Measurements from ENCODE around the gene ZNF536.

The ZNF536 gene

DNA sequence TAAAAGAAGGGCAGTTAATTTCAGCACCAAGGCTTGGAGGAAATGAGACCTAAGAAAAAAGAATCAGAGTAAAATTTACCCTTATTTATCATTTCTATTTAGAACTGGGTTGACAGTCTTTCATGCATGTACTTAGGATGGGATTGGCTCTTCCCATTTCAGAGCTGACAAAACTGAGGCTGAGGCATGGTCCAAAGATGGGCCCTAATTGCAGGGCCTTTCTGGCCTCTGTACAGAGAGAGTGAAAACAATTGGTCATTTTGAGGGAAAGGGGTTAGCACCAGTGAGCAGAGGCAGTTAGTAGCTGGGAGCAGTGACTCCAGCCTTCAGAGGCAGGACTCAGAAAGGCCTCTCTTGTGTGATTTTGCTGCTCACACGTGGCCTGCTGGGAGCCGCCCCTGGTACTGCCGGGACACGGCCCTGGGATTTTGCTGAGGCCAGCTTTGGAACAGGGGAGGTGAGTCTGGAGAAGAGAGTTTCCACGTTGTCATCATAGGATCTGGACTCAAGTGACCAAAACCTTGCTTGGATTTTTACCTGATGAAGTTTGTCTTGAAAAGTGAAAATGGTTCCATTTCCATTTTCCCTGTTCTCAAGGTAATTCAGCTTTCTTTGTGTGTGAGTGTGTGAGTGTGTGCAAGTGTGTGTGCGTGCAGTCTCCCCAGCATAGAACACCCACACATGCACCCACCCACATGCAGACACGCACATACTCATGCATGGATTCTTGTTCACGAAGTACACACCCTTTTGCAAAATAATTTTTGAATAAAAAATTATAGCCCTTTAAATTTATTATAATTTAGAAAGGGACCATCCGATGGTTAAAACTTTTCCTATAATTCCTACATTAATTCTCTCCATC lies at the start of gene ZNF536:
Gene ZNF536 (plus strand): TSS at position 425 of the 865 bp plus-strand sequence. CDS start 71,179 bp downstream, outside the sequence.
- DNase-seq (ENCODE audit: low spot score), result no peak

DNA sequence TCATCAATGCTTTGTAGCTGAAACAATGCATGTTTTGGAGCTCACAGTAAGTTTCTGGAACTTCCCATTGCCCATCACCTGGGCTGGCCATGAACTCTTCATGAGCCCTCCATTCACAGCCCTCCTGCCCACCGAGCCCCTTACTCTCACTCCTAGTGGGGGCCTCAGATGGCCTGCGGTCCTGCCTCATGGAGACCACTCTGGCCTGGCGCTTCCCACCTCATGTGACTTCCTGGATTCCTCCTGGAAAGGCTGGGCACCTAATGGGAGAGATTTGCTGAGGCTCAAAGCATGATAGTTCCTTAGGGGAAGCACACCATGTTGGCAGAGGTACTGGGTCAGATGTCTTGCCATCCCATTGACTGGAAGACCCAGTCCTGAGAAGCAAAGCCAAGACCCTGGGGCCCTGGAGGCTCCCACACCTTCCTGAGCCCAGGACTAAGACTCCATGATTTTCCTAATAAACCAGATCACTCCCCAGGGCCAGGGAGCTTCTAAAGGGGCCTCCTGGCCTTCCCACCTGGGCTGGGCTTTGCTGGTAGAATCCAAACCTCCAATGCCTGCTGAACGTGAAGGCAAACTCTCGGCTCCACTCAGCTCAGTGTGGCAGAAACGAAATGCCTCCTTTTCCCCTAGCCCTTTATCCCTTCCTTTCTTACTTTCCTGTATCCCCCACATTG lies 49.4 kb upstream of the ZNF536 start:
- no peak for DNase-seq (ENCODE audit: low spot score)

DNA sequence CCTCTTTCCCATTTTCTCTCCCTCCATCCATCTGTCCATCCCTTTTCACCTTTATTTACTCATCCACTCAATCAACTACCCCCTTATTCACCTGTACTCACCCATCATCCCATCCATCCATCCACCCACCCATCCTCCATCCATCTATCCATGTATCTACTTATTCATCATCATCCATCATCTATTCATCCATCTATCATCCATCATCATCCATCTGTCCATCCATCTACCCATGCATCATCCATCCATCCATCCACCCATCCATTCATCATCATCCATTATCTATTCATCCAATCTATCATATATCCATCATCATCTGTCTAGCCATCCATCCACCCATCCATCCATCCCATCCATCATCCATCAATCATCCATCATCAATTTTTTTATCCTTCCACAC lies 48.3 kb upstream of the ZNF536 start:
- DNase-seq (ENCODE audit: low spot score), result no peak

DNA sequence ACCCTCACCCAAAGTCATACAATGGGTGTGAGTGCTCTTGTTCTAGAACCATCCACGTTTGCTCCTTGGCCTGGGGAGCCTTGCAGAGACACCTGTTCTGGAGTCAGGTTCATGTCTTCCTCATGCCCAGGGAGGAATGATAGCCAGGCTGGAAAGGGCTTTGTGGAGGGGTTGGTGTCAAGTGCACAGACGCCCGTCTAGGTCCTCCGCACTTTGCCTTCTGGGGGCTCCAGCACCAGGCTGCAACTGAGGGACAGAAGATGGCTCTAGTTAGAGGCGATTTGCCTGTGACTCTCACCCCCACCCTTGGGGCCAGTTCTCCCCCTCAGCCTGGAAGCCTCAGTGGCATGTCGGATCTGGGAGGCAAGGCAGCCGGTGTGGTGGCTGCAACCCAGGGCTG lies 47.2 kb upstream of the ZNF536 start:
- no peak for DNase-seq (ENCODE audit: low spot score)

DNA sequence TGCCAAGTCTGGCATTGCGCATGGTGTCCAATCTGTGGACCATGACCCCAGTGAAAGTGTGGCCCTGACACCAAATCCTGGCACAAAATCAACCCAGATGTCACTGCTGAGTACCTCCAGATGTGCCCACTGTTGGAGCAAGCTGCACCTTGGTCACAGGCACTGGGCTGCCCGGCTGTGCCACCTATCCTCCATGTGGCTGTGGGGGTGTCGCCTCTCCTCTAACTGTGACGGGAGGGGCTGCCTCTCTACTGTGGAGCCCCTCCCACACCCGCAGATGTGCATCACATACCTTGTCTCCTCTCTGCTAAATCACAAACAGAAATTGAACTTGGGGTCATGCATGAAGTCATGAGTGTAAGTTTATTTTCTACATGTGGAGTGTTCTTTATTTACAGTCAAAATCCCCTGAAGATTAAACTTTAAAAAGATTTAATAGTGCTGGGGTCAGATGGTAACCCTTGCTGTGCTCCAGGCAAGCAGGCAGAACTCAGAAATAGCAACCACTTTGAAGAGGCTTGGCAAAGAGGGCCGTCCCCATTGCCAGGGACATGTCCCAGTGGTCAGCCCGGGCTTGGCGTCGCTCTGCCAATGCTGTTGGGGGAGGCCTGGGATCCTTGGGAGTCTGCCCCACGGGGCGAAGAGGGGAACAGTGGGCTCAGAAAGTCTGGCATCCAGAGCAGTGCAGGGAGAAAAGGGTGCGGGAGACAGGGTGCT lies 46.4 kb upstream of the ZNF536 start:
- no peak for DNase-seq (ENCODE audit: low spot score)

DNA sequence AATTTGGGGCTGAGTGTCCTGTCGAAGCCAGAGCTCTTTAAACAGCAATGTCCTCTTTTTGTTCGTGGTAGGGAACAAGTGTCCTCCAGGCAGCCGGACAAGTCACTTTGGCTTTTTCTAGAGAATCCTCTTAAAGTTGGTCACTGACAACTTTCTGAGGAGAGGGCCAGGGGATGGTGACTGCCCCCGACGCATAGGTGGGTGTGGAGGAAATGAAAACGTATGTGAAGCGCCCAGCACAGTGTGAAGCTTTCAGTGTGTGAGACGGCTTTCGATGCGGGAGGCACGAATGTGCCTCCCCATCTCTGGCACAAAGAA lies 45.8 kb upstream of the ZNF536 start:
- DNase-seq (ENCODE audit: low spot score), result no peak

DNA sequence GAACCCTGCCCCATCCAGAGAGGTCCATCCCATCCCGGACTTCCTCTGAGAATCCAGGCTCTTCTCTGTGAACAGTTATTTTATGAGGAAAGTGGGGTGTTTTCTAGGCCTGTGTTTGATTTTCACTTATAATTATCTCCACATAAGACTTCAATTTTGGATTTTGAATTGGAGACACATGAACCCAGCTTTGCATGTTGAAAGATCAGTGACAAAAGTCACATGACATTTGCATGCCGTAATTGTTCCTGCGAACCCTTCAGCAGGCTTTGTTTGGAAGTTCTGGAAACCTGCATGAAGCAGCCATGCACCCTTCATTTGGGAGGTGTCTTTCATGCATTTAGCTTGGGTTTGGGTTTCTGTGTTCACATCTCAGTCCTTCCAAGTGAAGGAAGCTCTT lies 44.9 kb upstream of the ZNF536 start:
- DNase-seq (ENCODE audit: low spot score), result no peak

DNA sequence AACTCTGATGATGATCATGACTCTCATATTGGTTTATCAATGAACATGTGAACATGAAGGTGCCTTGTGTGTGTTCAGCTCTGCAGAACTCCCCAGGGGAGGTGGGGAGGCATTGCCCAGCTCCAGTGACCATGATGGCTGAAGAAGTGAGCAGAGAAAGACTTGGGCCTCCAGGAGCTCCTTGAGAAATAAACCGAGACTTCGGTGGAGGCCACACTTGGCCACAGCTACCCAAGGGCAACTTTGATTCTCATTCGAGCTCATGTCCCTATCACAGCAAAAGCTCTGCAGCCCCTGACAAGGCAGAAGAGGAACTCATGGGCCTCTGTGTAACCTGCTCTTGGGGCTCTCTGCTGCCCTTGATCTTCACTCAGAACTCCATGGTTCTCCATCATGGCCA lies 44.1 kb upstream of the ZNF536 start:
- DNase-seq (ENCODE audit: low spot score), result no peak

DNA sequence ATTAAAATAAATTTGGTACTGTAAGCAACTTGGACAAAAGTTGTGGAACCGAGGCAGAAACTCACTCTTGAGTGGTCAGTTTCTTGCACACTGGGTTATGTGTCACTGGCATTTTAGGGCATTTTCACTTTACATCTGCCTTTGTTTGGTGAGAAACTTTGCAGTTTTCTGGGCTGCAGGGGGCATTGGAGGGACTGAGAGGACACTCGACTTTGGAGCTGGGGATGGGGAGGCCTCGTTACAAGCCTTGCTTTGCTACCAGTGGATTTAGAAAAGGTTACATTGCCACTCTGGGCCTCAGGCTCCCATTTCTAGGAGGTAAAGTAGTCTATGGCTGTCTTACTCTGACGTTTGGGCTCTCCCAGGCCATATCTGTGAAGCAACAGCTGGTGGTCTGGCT lies 41.9 kb upstream of the ZNF536 start:
- DNase-seq (ENCODE audit: low spot score), result no peak

DNA sequence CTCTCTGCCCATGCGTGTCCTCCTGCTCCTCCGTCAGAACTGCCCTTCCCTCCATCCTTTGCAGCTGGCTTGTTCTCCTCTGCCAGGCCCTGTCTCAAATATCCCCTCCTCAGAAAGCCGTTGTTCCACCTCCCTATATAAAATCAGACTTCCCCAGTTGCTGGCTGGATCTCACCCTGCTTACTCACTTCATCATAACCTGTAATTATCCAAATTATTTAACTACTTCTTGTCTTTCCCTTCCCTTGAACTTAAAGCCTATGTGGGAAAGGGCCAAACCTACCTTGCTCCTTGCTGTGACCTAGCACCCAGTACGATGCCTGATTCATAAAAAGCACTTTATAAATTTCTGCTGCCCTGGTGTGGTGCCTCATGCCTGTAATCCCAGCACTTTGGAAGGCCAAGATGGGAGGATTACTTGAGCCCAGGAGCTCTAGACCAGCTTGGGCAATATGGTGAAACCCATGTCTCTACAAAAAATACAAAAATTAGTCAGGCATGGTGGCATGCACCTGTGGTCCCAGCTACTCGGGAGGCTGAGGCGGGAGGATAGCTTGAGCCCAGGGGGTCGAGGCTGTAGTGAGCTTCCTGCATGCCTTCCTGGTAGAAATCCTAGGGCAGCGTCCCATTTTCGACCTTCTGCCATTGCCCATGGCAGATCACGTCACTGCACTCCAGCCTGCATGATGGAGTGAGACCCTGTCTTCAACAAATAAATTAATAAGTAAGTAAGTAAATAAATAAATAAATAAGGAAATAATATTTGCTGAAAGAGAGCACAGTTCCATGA lies 39.5 kb upstream of the ZNF536 start:
- DNase-seq (ENCODE audit: low spot score), result no peak

DNA sequence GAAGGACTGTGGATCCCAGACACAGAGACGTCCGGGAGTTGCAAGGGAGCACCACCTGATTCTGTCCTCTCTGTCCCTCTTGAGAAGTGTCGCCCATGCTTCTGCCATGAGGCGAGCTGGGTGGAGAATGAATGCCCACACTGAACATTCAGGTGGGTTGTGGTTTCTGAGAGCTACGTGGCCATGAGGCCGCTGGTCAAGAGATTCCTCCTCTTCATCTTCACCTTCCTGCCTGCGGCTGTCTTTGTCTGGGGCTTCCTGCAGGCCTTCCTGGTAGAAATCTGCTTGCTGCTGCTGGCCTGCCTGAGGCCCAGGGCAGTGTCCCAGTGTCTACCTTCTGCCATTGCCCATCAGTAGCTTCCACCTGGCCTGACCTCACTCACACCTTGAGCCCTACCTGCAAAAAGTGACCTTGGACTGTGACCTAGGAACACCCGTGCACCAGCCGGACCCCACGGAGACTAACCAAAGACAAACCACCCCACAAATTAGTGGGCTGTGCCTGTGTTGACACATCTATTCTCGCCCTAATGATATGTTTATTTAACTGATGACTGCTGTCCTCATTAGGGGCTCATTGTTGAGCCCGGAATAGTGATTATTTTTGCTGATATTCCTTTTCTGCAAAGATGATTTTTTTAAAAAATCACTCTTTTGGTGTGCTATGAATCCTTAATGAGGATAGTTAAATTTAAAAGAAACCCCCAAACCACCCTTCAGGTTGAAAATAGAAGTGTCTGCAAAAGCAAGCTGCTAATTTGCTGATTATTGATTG lies 38.7 kb upstream of the ZNF536 start:
- DNase-seq (ENCODE audit: low spot score), result no peak

DNA sequence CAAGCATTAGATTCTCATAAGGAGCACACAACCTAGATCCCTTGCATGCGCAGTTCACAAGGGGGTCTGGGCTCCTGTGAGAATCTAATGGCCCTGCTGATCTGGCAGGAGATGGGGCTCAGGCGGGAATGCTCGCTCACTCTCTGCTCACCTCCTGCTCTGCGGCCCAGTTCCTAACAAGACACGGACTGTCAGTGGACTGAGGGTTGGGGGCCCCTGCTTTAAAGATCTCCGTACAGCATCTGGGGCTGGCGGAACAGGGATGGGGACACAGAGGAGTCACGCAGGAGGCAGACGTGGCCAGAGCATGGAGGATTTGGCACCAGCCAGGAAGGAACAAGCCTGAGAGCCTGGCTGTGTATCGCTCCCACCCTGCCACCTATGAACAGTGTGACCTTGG lies 37.3 kb upstream of the ZNF536 start:
- no peak for DNase-seq (ENCODE audit: low spot score)

DNA sequence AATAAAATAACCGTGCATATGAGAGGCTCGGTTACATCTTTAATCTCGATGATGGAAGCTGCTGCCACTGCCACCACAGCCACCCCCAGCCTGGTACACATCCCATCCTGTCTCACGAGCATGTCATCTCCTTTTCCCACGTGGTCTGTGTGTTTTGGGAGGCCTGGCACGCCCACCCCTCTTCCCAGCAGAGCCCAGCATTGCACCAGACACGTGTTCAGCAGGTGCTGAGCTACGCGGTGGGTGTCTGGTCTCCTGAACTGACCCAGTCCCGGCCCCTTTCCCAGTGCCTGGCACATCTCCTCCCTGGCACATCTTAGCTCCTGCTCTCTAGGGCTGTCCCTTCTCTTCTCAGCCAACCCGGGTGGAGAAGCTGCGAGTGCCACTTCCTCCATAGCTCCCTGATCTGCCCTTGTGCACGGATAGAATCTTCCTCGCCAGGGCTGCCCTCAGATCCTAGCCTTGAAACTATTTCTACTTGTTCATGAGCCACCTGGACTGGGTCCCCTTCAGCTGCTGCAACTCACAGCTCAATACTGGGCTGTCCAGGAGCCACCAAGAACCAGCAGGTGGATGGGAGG lies 36.8 kb upstream of the ZNF536 start:
- no peak for DNase-seq (ENCODE audit: low spot score)

DNA sequence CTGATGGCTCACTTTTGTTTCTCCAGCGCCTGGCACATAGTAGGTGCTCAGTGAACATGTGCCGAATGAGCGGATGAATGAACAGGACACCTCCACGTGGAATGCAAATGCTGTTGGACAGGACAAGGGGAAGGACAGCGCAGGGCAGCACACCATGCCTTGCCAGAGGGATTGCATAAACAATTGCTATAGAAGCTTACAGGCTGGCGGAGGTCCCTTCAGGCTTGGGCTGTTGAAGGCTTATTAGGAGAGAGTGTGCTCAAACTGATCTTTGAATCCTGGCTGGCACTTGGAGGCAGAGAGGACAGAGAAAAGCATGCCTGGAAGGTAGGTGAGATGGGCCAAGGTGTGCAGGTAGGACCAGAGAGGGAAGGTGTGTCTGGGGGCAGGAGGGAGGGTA lies 35.9 kb upstream of the ZNF536 start:
- no peak for DNase-seq (ENCODE audit: low spot score)

DNA sequence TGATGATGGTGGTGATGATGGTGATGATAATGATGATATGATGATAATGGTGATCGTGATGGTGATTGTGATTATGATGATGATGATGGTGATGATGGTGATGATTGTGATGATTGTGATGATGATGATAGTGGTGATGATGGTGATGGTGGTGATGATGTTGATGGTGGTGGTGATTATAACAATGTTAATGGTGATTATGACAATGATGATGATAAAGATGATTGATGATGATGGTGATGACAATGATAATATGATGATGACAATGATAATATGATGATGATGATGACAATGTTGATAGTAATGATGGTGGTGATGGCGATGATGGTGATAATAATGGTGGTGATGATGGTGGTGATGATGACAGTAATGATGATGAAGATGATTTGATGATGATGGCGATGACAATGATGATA lies 34.1 kb upstream of the ZNF536 start:
- no peak for DNase-seq (ENCODE audit: low spot score)

DNA sequence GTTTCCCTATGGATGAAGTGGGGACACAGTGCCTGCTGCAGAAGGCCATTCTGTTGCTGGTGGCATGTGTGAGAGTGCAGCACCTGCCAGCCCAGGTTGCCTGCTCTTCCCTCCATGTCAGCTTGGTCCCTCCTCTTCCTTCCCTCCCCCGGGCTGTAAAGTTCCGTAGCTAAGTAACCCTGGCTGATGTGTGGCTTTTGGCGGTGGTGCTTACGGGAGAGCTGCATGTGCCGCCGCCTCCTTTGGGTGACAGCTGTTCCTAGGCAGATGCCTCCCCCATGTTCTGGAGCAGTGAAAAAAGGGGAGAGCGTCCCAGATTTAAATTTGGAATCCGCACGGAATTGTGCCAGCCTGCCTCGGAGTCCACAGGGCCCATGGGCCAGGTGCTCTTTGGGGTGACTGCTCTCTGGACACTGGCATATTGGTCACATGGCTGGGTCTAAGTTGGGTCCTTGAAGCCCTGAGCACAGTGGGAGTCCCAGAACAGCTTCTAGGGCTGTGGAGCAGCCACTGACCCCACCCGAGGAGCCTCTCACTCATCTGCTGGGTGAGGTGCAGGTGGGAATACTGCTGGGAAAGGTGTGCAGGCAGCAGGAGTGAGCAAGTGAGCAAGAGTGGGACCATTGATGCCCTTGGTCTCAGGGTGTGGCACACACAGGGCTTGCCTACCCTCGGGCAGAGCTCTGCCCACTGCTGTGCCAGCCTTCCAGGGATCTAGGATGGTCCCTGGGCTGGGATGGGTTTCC lies 33.1 kb upstream of the ZNF536 start:
- no peak for DNase-seq (ENCODE audit: low spot score)

DNA sequence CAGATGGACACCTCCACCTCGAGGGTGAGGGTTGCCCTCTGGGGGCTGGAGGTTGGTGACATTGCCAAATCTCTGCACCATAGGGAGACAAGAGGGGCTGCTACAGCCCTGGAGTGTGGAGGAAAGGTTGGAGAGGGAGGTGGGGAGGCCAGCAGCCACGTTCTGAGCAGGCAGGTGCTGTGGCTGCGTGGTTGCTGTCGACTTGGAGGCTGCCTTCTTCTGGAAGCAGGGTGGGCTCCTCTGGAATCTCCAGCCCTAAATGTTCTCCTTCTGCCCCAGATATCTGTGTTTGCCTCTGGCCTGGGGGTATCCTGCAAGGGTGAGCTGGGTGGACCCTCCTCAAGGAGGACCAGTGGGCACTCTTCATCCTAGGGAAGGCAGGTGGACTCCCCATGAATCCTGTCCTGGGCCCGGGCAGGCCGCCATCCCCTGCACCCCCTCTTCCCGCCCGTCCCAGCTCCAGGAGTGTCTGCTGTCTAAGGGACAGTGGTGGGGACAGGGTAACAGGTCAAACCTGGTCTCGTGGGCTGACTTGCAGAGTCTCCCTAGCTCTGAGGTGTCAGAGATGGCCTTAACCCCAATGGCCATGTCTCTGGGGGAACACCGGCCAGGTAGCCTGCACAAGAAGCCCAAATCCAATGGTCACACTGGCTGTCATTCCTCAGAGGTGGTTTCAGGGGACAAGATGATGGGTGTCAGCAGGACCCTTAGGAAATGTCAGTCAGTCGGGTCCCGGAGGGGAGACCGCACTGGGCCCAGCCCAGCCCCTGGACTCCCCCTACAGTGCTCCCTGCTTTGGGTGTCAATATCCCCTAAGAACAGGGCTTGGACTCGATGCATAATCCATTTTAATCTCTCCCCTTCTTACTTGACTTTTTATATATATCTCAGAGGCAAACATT lies 32.3 kb upstream of the ZNF536 start:
- no peak for DNase-seq (ENCODE audit: low spot score)

DNA sequence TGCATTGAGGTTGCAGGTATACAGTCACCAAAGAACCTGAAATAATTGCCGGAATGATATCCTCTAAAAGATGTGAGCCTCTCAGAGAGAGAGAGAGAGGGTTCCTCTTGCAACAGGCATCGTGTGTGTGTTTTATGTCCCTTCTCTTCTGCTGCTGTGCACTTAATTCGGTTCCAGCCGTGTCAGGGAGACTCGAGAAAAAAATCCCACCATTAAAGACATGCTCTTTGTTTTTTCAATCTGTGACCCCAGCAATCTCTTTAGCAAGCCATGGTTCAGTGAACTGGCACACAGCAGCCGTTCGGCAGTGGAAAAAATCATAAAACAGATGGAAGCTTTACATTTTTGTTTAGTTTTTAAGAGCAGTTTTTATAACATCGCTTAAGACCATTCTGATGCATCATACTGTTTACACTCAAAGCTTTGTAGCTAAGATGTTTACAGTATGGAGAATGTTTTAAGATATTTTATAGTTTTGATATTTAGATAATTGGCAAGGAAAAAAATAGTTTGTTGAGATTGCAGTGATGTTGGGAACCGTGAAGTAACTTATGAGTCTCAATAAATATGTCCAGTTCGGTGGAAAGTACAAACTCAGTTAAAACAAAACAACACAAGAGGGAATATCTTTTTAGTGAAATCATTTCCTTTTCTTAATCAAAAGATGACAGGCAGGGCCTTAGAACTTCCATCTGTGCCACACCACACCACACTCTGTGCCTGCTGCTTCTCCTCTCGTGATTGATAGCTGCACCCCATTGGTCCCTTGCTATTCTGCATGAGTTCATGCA lies 31.2 kb upstream of the ZNF536 start:
- no peak for DNase-seq (ENCODE audit: low spot score)
